Measurements from ENCODE around the gene VPS41. TPM values are rescaled to one million over a fixed set of nuclear protein-coding genes. Genes with fewer than 3 reads are reported as not detected.

Gene VPS41
- total RNA-seq, 4 donors from 2014 or later: 31.4 to 57.2 (median 49.1) TPM

GRCh38 chr7:38830826-38831225 lies 78.2 kb downstream of the VPS41 start:
- DNase-seq: no peak
- Histone ChIP-seq H3K36me3 (no peaks in the 10 kb centered on the region), H3K4me3 (replicated peaks in 1 of 3) (no peak overlapping the region), H3K4me1 (peaks cover 0 to 3% of the 10 kb centered on the region in 2 donors), H3K9me3 (no peaks in the 10 kb centered on the region), H3K27me3 (no peaks in the 10 kb centered on the region), H3K27ac (no peak overlapping the region)
- 92 to 93% methylated on average over 2 of the region's 2 CpGs for WGBS, 2 donors
- TF ChIP-seq CTCF (IDR thresholded peaks at IDR 0.05) (no peak), POLR2A (IDR thresholded peaks at IDR 0.05) (no peak)
- intact Hi-C loops (cut with DNase I): no loop called here

GRCh38 chr7:38829488-38830165 lies 79.4 kb downstream of the VPS41 start:
- H3K36me3 ChIP-seq: no peaks in the 10 kb centered on the region
- DNase-seq: no peak
- H3K27me3 ChIP-seq: no peaks in the 10 kb centered on the region
- no peak overlapping the region for H3K4me3 ChIP-seq (replicated peaks in 1 of 3)
- intact Hi-C loops (cut with DNase I): no loop called here
- no peak for TF ChIP-seq POLR2A (IDR thresholded peaks at IDR 0.05)
- TF ChIP-seq CTCF (IDR thresholded peaks at IDR 0.05): no peak
- no peak overlapping the region for H3K27ac ChIP-seq
- no peaks in the 10 kb centered on the region for H3K9me3 ChIP-seq
- WGBS, 2 donors: 94 to 95% methylated on average over 5 of the region's 5 CpGs
- H3K4me1 ChIP-seq: peaks cover 0 to 3% of the 10 kb centered on the region in 2 donors

DNA sequence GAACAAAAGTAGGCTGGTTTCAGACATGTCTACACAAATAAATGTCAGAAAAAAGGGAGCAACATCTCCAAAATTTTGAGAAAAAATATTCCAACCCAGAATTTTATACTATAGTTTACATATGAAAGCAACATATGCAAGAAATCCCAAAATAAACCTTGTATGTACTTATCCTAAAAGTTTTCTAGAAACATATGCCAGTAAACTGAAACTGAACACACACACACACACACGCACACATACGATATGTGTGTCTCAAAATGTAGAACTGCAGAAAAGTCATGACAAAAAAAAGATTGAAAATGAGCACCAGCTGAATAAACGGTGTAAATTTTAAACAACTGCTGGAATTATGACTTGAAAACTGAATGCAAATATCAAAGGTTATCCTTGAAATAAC lies 81.0 kb downstream of the VPS41 start:
- no peaks in the 10 kb centered on the region for H3K36me3 ChIP-seq
- WGBS, 2 donors: 94 to 97% methylated on average over 3 of the region's 3 CpGs

DNA sequence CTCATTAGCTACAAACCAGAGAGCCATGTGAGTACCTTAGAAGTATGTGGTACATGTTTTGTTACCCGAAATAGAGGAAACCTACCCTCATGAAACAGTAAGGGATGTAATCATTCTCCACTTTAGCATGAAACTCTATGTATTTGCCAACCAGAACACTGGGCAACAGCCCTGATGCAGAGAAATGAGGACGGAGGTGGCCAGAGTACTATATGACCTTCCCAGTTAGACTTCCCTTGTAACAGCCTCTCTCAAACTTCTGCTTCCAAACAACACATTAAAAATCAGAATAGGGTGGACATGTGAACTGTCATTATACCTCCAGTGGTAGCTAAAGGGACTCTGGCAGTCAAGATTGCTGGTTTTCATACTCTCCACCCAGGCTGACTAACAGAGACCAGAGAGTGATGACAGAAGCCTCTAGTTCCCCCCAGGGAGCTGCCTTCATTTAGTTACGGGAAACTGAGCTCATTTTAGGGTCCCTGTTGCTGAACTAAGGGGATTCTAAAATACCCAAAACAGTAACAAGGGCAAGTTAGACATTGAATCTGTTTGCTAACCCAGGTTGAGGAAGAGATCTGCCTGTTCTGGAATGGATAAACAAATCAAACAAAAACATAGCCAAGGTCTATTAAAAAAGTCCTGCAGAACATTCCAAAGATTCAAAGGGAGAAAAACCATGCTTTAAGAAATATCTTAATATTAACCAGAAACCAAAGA lies 83.1 kb downstream of the VPS41 start:
- Histone ChIP-seq H3K4me1 (no peaks in the 10 kb centered on the region), H3K27ac (no peak overlapping the region), H3K27me3 (no peaks in the 10 kb centered on the region), H3K4me3 (replicated peaks in 1 of 3) (no peak overlapping the region), H3K9me3 (no peaks in the 10 kb centered on the region), H3K36me3 (no peaks in the 10 kb centered on the region)
- TF ChIP-seq CTCF (IDR thresholded peaks at IDR 0.05) (no peak), POLR2A (IDR thresholded peaks at IDR 0.05) (no peak)
- intact Hi-C loops (cut with DNase I): no loop called here
- no peak for DNase-seq
- WGBS, 2 donors: 74 to 80% methylated on average over 3 of the region's 3 CpGs

More for the DNA sequence above, 81.0 kb downstream of the VPS41 start:
- Histone ChIP-seq H3K4me3 (replicated peaks in 1 of 3) (no peak overlapping the region), H3K27ac (no peak overlapping the region), H3K27me3 (no peaks in the 10 kb centered on the region), H3K4me1 (peaks cover 0 to 3% of the 10 kb centered on the region in 2 donors), H3K9me3 (no peaks in the 10 kb centered on the region)
- no peak for DNase-seq
- TF ChIP-seq CTCF (IDR thresholded peaks at IDR 0.05) (no peak), POLR2A (IDR thresholded peaks at IDR 0.05) (no peak)
- intact Hi-C loops (cut with DNase I): no loop called here

GRCh38 chr7:38824948-38825347 lies 84.0 kb downstream of the VPS41 start:
- WGBS, 2 donors: 96% methylated on average over 3 of the region's 3 CpGs
- intact Hi-C loops (cut with DNase I): no loop called here
- Histone ChIP-seq H3K4me3 (replicated peaks in 1 of 3) (no peak overlapping the region), H3K4me1 (no peaks in the 10 kb centered on the region), H3K27me3 (no peaks in the 10 kb centered on the region), H3K36me3 (no peaks in the 10 kb centered on the region), H3K9me3 (no peaks in the 10 kb centered on the region), H3K27ac (no peak overlapping the region)
- no peak for DNase-seq
- no peak for TF ChIP-seq CTCF (IDR thresholded peaks at IDR 0.05)
- TF ChIP-seq POLR2A (IDR thresholded peaks at IDR 0.05): no peak
